Psoas muscle (tissue), 8 donors: Measurements from ENCODE around the gene UCK2. TPM values are rescaled to one million over a fixed set of nuclear protein-coding genes. Genes with fewer than 3 reads are reported as not detected.

ENCODE experiments used
- ATAC-seq, 4 donors: fragments of 200-7000 bp; cut with Tn5 transposase; one replicate each; pipeline ENCODE4 v1.9.1; 2020; ENCODE audit warnings: moderate library complexity in 3 of 4, mild to moderate bottlenecking in 2 of 4
- DNase-seq, 2 donors: peaks; one replicate each; pipeline ENCODE4 v3.0.0-alpha.2; 2020
- H3K27ac ChIP-seq: fragments of 200-600 bp; one replicate; pipeline ENCODE4 v1.8.0; 2022
- H3K27me3 ChIP-seq, 3 donors: fragments of 200-600 bp in 1 of 3; one replicate each; pipeline versions ENCODE4 v1.6.1 to v1.8.0; 2013 to 2022; ENCODE audit warnings: low read length in 2 of 3, mild to moderate bottlenecking in 2 of 3, moderate library complexity in 1 of 3; ENCODE audit not compliant: insufficient read depth in 3 of 3
- H3K36me3 ChIP-seq, 2 donors: fragments of 200-600 bp in 1 of 2; one replicate each; pipeline versions ENCODE4 v1.6.1 to v1.8.0; 2013 to 2022; ENCODE audit warnings: low read depth in 1 of 2, mild to moderate bottlenecking in 1 of 2, moderate library complexity in 1 of 2; ENCODE audit not compliant: insufficient read depth in 1 of 2
- H3K4me1 ChIP-seq: fragments of 200-600 bp; one replicate; pipeline ENCODE4 v1.8.0; 2022
- H3K4me3 ChIP-seq: fragments of 200-600 bp; one replicate; pipeline ENCODE4 v1.8.0; 2022; ENCODE audit warnings: mild to moderate bottlenecking
- H3K9me3 ChIP-seq: fragments of 200-600 bp; one replicate; pipeline ENCODE4 v1.8.0; 2022
- CTCF ChIP-seq: fragments of 200-600 bp; IDR thresholded peaks from one replicate; pipeline ENCODE4 v1.8.0; 2022; ENCODE audit warnings: antibody characterized with exemption
- WGBS, 3 donors: extraction: QIAGEN DNeasy Blood & Tissue Kit; methylation state at CpG; one replicate each; pipeline versions ENCODE4 v1.1.6 to v1.1.7; 2013; 5-methylcytosine and 5-hydroxymethylcytosine counted together
- intact Hi-C, 2 donors: fragments of 100-400 bp; cut with DNase I; formaldehyde crosslinking; loops; one replicate each; pipeline versions ENCODE4 v1.11.0 to v1.14.2; 2022
- polyA plus RNA-seq, 3 donors: library from polyadenylated mRNA; stranded (reverse); fragments of 200-250 nt; gene quantifications; one replicate each; pipeline ENCODE4 v1.2.3, GENCODE V29; 2013
- total RNA-seq, 4 donors: library from RNA; stranded (reverse); fragmentation: NEBNext Ultra II Directional in 2 of 4; extraction: Animal tissue kit (Norgen Biotek cat#: 25700) in 2 of 4; gene quantifications; one replicate each; pipeline versions ENCODE4 v1.2.1 to v1.2.4, GENCODE V29; 2021 to 2023
- donor health status: healthy with polysubstance abuse.
- donor health status: DM: no; HTN: no; CAD: no; lungs with moderate emphysema.
- donor health status: Bipolar disorder and iron deficiency.
- donor health status: healthy.
- donor health status: DM: yes; HTN: yes; CAD: no.
- donor health status: DM: no; HTN: no; CAD: no.
- donor health status: DM: no; HTN: no; CAD: no.
- donor health status: DM: yes; HTN: yes; CAD: no.

The UCK2 gene
- total and polyA plus RNA-seq, 7 donors: 14.6 to 273 (median 25.1) TPM

GRCh38 chr1:165887877-165888551 is 60.6 kb downstream of the UCK2 start:
- Histone ChIP-seq H3K9me3 (no peaks in the 10 kb centered on the region), H3K27me3 (no peaks in the 10 kb centered on the region), H3K36me3 (peaks cover 3 to 25% of the 10 kb centered on the region in 2 donors), H3K27ac (no peak overlapping the region), H3K4me1 (peaks cover 22% of the 10 kb centered on the region), H3K4me3 (no peak overlapping the region)
- WGBS, 3 donors: 84 to 88% (median 84%) methylated on average over 8 of the region's 8 CpGs
- intact Hi-C loops: no loop called here
- DNase-seq (no peak), ATAC-seq (no peak)
- TF ChIP-seq CTCF: no peak

GRCh38 chr1:165888552-165888920 is 61.1 kb downstream of the UCK2 start:
- WGBS, 3 donors: 96 to 98% (median 97%) methylated on average over 4 of the region's 4 CpGs
- no peak for TF ChIP-seq CTCF
- Histone ChIP-seq H3K27me3 (no peaks in the 10 kb centered on the region), H3K36me3 (peaks cover 3 to 25% of the 10 kb centered on the region in 2 donors), H3K4me3 (no peak overlapping the region), H3K4me1 (peaks cover 18% of the 10 kb centered on the region), H3K9me3 (no peaks in the 10 kb centered on the region), H3K27ac (no peak overlapping the region)
- ATAC-seq (no peak), DNase-seq (no peak)
- intact Hi-C loops: no loop called here

- H3K27ac ChIP-seq: no peak overlapping the region
- intact Hi-C loops: no loop called here
Measured at GRCh38 chr1:165890684-165891083, 63.3 kb downstream of the UCK2 start.

GRCh38 chr1:165891111-165891860 is 63.9 kb downstream of the UCK2 start:
- no peak for TF ChIP-seq CTCF
- DNase-seq (no peak), ATAC-seq (no peak)
- Histone ChIP-seq H3K4me1 (peaks cover 7% of the 10 kb centered on the region), H3K4me3 (no peak overlapping the region), H3K27ac (no peak overlapping the region), H3K36me3 (peaks cover 3 to 37% of the 10 kb centered on the region in 2 donors), H3K27me3 (no peaks in the 10 kb centered on the region), H3K9me3 (no peaks in the 10 kb centered on the region)
- 89 to 94% (median 91%) methylated on average over 7 of the region's 7 CpGs for WGBS, 3 donors
- intact Hi-C loops: no loop called here

More at GRCh38 chr1:165890684-165891083, 63.3 kb downstream of the UCK2 start:
- ATAC-seq: peak in 2 of 4 donors; percentile 23 to 29
- DNase-seq: no peak
- H3K27me3 ChIP-seq: no peaks in the 10 kb centered on the region
- H3K4me3 ChIP-seq: no peak overlapping the region
- H3K4me1 ChIP-seq: peaks cover under 1% of the 10 kb centered on the region
- no peak for TF ChIP-seq CTCF
- H3K36me3 ChIP-seq: peaks cover 3 to 37% of the 10 kb centered on the region in 2 donors
- WGBS, 3 donors: 94 to 100% (median 100%) methylated on average over 1 of the region's 1 CpG
- H3K9me3 ChIP-seq: no peaks in the 10 kb centered on the region
